NB4 (cell line): ENCODE results near the gene AFF2.

Source experiments
- CTCF ChIP-seq: IDR thresholded peaks from one replicate; pipeline ENCODE4 v1.5.1; 2012; ENCODE audit warnings: low read depth, low read length
- POLR2A ChIP-seq: IDR thresholded peaks from 2 replicates; pipeline ENCODE4 v1.6.1; 2011; ENCODE audit warnings: mild to moderate bottlenecking; ENCODE audit not compliant: insufficient read length; ENCODE audit errors: extremely low read depth

- TF ChIP-seq CTCF (no peak), POLR2A (no peak)
Measured at GRCh38 chrX:148867596-148867995, 367.2 kb downstream of the AFF2 start.
